HG03520 (cell line): ENCODE measurements around the gene LMO1.

Experiments used
- ATAC-seq: cut with Tn5 transposase; IDR thresholded peaks from one replicate; pipeline ENCODE4 v1.9.1; 2021; ENCODE audit warnings: mild to moderate bottlenecking, moderate library complexity; ENCODE audit not compliant: unreplicated experiment

Gene LMO1

DNA sequence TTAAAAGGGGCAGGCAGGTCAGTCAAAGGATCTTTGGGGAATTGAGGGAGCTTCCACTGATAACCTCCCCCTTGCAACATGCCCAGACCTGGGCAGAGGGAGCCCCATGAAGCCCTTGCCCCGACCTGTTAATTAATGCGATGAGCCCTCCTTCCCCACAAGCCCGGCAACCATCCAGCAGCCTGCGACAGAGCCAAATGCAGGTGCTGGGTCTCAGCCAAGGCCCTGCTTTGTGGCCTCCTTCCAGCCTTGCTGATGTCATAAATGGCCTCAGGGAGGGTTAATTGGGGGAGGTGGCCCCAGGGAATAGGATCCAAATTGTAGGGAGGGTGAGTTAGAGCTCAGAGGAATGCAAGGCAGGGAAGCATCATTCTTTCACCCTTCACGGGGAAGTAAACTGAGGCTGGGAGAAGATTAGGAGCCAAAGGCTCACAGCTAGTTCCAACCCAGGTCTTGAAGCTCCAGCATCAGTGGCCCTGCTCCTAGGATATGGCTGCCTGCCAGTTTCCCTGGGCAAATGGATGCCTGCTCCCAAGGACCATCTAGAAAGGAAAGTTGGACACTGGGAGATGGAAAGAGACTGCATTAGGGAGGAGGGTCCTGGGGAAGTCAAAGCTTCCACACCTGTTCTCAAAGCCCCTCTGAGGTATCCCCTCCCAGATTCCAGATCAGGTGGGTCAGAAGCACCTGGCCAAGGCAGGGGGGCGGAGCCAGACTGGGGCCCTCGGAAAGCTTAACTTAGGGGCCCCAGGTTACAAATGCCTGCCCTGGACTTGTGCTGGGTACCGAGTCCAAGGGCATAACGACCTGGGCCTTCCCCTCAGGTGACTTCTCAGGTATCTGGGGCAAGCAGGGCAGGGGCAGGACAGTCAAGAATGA is 34.1 kb downstream of the LMO1 start:
- ATAC-seq, result no peak

- ATAC-seq, result no peak
These were observed 35.4 kb downstream of the LMO1 start for GRCh38 chr11:8228231-8228630.

GRCh38 chr11:8227156-8228152 is 36.2 kb downstream of the LMO1 start:
- ATAC-seq, result no peak

GRCh38 chr11:8225589-8226036 is 38.1 kb downstream of the LMO1 start:
- no peak for ATAC-seq

- ATAC-seq, result no peak
These were observed 39.0 kb downstream of the LMO1 start for GRCh38 chr11:8224711-8225110.

DNA sequence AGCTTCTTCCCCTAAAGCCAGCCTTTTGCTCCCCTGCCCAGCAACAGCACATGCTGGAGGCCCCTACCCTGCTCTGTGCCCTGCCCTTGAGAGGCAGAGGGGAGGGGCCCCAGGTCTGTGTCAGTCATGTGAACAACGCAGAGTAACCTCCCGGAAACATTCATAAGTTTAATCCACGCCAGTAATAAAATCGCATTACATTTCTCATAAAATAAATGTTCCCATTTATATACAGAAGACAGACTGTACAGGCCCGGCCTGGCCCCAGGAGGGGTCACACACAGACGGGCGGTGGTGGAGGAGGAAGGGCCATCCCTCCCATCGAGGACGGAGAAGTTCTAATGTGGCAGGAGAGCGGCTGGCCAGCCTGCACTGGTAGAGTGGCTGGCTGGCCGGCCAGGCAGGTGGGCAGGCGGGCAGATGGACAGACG is 39.5 kb downstream of the LMO1 start:
- ATAC-seq, result no peak

GRCh38 chr11:8223513-8223900 is 40.2 kb downstream of the LMO1 start:
- no peak for ATAC-seq

GRCh38 chr11:8222820-8223512 is 40.7 kb downstream of the LMO1 start:
- ATAC-seq, result no peak

DNA sequence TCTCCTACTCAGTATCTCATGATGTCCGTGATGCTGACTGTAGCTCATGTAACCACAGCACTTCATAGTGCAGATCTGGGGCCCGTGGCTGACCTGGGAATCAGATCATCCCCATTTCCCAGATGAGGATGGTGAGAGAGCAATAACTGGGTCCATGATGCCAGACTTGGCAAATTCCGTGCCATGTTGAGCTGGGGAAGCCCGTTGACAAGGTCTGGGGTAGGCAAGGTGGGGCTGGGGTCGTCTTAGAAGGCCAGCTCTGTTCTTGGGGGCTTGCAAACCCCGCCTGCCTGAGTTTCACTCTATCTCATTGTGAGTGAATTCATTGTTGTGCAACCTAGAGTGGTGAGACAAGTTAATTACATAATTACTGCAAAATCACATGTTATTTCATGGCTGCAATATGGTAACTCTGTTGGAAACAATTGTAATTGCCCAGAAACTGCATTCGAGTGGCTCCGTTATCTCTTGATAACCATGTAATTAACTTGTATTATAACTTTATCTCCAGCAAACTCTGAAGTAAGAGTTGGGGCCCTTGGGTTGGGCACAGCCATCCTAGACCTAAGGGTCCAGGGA is 41.7 kb downstream of the LMO1 start:
- ATAC-seq, result no peak

GRCh38 chr11:8221046-8221723 is 42.5 kb downstream of the LMO1 start:
- no peak for ATAC-seq

- no peak for ATAC-seq
These were observed 43.2 kb downstream of the LMO1 start for GRCh38 chr11:8220261-8221045.

DNA sequence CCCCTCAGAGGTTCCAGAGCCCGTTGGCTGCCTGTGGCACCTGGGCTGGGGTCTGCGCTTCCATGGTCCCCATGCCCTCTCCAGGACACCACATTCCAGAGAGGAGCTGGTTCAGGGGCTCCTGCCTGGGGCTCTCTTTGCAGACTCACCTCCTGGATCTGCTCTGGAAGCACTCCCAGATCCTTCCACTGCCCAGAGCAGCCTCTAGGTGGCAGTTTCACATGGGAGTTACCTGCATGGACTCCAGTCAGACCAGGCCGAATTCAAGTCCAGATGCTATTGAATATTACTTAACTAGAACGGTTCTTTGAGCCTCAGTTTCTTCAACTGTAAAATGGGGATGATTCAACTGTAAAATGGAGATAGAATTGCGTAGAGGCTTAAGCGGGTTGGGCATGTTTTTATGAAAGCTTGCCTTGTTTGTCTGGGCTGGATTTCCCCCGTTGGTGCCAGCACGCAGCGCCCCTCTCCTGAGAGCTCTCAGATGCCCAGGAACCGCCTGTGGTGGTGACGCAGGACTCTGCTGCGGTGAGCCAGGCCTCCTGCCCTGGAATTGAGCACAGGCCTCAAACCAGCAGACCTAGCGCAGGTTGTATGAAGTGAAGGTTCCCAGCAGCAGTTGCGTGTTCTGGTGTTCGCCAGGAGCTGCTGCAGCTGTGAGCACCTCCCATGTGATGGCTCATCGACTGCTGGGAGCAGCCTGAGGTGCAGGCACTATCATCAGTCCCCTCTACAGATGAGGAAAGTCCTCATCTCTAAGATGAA is 44.2 kb downstream of the LMO1 start:
- ATAC-seq, result no peak

DNA sequence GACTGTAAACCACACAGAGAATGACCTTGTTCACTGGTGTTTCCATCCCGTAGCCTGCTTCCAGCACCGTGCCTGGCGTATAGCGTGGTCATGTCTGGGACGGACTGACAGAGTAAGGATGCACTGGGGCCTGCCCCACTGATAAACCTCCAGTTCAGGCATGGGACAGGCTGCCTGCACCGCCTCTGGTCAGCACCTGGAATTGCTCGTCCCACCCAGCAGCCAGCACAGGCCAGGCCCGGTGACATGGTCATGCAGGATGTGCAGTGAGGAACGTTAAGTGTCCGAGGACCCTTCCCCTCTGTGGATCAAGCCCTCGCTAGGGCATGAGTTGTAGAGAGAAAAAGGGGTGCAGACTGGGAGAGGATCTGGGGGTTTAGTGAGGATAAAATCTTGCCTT is 44.8 kb downstream of the LMO1 start:
- no peak for ATAC-seq

DNA sequence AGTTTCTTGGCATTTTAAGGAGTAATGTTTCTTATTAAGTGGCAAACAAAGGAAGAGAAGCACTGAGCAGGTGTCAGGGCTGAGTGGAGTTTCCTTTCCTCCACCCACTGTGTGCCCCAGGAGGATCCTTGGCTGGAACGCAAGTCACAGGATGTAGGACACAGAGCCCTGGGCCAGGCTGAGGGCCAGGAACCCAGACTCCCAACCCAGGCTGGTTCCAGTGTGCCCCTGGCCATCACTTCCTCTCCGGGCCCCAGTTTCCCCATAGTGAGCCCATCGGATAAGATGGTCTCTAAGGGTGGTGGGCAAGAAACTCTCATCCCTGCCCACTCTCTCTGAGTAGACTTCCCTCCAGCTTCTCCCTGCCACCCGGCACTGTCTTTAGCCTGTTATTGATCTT is 45.3 kb downstream of the LMO1 start:
- no peak for ATAC-seq

- no peak for ATAC-seq
These were observed 45.8 kb downstream of the LMO1 start for GRCh38 chr11:8217926-8218325.

GRCh38 chr11:8217136-8217535 is 46.5 kb downstream of the LMO1 start:
- ATAC-seq, result no peak

- ATAC-seq, result no peak
These were observed 50.3 kb downstream of the LMO1 start for GRCh38 chr11:8213376-8213775.

DNA sequence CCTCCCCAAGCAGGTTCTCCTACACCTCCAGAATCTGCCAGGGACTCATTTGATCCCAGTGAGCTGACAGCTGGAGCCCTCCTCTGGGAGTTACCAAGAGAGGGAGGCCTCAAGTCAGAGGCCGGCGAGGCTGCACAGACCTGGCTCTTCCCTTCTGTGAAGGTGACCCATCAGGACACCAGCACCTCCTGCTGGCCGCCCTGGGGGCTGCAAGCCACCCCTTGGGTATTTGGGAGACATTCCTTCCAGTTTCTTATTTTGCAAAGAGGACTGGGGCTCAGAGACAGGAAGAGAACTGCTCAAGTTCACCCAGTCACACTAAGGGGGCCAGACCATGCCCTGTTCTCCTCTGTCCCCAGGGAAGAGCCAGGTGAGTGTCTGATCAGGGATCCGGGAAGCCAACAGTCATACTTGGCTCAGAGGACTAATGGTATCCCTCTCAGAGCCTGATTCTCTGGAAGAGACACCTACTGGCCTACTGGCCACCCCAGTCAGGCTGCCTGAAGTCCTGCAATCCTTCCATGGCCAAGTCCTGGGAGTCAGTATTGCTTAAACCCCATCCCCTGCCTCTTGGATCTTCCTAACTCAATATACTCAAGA is 54.4 kb downstream of the LMO1 start:
- no peak for ATAC-seq
